ES-I3 (cell line): ENCODE data around the gene ERMAP.
A peak's percentile ranks its signal among the peaks of the same experiment; 100 is the strongest.
"Not testable (repeated sequence)": the region's sequence is repeated elsewhere in the genome, so short reads cannot be mapped to it uniquely, and the experiment has no call there.

Experiments
- H3K36me3 ChIP-seq: 2 replicates; pipeline ENCODE4 v1.6.1; 2013; ENCODE audit warnings: mild to moderate bottlenecking, low read length, control low read depth, moderate library complexity; ENCODE audit not compliant: insufficient read depth
- H3K4me1 ChIP-seq: 2 replicates; pipeline ENCODE4 v1.6.1; 2013; ENCODE audit warnings: mild to moderate bottlenecking, control low read depth, low read length; ENCODE audit not compliant: insufficient read depth
- H3K9ac ChIP-seq: 2 replicates; pipeline ENCODE4 v1.6.1; 2013; ENCODE audit warnings: low read depth, mild to moderate bottlenecking, low read length, moderate library complexity
- H3K9me3 ChIP-seq: 2 replicates; pipeline ENCODE4 v1.6.1; 2013; ENCODE audit warnings: mild to moderate bottlenecking, low read length, moderate library complexity; ENCODE audit not compliant: control insufficient read depth, insufficient read depth

Gene ERMAP

GRCh38 chr1:42786097-42786496, 30.8 kb upstream of the ERMAP start:
- 0 out of 2 replicates have a peak, but pooled peaks cover 5% of the 10 kb centered on the region for H3K36me3 ChIP-seq
- H3K9ac ChIP-seq: no peak overlapping the region
- no peaks in the 10 kb centered on the region for H3K9me3 ChIP-seq
- no peaks in the 10 kb centered on the region for H3K4me1 ChIP-seq

DNA sequence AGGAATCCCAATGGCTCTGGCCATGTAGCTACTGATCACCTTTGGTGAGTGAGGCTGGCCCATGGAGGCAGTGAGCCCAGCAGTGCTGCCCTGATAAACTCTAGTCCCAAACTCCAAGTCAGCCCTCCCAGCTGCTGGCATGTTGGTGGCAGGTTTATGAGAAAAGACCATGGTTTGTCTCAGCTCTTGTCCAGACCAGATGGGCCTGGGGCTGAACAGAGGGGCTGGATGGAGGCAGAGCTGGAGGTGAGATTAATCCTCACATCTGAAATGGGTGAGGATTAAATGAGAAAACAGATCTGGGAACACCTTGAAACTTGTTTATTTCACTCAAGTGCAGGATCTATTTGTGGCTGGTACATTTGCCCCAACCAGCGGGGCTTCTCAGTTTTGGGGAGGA, 28.9 kb upstream of the ERMAP start:
- Histone ChIP-seq H3K9ac (no peak overlapping the region), H3K36me3 (0 out of 2 replicates have a peak, but pooled peaks cover 5% of the 10 kb centered on the region), H3K4me1 (no peaks in the 10 kb centered on the region), H3K9me3 (no peaks in the 10 kb centered on the region)

DNA sequence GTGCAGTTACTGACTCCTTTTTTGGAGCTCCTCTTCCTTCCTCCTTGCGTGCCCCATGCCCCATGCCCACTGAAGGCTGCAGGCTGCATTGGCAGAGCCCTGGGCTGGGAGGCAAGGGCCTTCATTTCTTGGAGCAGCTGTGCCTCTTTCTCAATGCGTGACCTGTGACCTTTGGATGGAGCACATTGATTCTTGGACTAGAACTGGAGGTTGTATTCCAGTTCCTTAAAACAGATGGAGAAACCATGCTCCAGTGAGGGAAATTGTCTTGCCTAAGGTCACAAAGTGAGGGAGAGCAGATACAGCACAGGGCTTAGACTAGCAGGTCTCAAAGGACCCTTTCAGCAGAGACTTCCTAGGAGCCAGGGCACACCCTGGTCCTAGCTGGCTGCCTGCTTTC, 23.1 kb upstream of the ERMAP start:
- no peaks in the 10 kb centered on the region for H3K9me3 ChIP-seq
- H3K9ac ChIP-seq: no peak overlapping the region
- H3K4me1 ChIP-seq: no peaks in the 10 kb centered on the region
- H3K36me3 ChIP-seq: no peaks in the 10 kb centered on the region

DNA sequence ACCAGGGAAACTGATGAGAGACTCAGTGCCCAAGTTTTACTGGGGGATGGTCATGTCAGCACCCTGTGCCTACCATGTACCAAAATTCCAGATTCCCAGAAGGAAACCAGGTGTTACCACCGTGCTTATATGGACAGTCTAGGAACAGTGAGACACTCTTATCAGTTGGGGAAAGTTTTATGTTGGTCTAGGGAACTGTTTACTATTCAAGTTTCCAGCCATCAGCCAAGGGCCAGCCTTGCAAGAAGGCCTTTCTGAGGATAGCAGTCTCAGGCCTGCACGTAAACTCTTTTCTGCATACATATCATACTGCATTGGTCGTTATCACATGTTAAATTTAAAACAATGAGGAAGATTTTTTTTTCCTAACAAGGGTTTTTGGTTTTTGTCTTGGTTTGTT, 19.5 kb upstream of the ERMAP start:
- H3K9me3 ChIP-seq: no peaks in the 10 kb centered on the region
- H3K9ac ChIP-seq: no peak overlapping the region
- no peaks in the 10 kb centered on the region for H3K36me3 ChIP-seq
- no peaks in the 10 kb centered on the region for H3K4me1 ChIP-seq

DNA sequence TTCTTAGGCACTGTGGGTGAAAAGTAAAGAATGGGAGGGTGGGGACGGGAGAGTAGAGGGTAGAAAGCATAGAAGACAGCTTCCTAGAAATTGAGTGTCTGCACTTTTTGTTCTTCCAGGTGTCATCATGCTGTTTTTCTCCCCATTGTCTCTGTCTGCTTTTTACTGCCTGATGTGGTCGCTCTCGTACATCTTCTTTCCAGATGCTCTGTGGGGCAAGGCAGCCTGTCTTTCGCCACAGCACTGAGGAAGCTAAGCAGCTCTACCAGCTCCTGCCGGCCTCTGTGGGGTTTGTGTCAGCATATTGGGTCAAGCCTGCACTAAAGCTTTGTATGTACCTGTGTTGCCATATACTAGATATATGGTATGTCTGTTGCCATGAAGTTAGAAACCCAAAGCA, 18.9 kb upstream of the ERMAP start:
- Histone ChIP-seq H3K9ac (no peak overlapping the region), H3K9me3 (no peaks in the 10 kb centered on the region), H3K4me1 (no peaks in the 10 kb centered on the region)

DNA sequence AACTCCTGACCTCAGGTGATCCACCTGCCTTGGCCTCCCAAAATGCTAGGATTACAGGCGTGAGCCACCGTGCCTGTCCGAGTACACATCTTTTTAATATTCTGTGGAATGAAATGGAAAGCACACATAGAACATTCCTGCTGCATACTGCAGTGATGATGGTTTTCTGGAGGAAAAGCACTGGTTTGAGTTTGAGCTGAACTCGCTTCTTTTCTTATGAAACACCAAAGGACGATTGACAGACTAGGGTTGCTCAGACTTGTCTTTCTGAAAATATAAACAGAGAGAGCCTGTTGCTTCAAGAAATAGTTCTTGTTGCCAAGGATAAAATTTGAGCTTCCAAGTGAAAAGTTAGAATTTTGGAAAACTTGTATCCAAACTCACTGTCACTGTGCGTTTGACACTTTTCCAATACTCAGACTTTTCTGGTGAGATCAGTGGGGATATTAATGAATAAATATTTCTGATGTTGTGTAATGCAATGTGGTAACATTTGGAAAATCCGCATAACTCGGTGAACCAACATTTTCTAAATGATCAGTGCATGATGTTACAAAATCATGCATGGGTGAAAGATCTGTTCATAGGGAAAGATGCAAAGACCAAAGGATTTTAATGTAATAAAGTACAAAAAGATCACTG, 15.0 kb upstream of the ERMAP start:
- H3K36me3 ChIP-seq: no peaks in the 10 kb centered on the region
- no peak overlapping the region for H3K9ac ChIP-seq
- H3K4me1 ChIP-seq: no peaks in the 10 kb centered on the region; the same call in 1 of the 2 replicates
- no peaks in the 10 kb centered on the region; the same call in 1 of the 2 replicates for H3K9me3 ChIP-seq

More for the DNA sequence above, 18.9 kb upstream of the ERMAP start:
- H3K36me3 ChIP-seq: no peaks in the 10 kb centered on the region

DNA sequence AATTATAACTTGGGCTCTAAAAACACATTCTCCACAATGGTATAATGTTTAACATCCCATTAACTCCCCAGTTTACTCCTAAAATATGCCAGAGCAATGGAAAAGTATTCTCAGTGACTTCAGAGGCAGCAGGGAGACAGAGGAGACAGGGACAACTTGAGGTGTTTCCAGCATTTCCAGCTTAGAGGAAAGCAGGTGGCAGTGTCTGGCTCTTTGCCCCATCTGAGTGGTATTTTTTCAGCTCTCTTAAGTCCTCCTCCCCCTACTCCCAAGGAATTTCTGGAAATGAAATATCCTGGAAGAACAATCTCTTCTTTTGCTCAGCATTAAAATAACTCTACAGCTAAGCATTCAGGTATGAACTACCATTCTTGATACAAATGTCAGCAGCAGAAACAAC, 10.8 kb upstream of the ERMAP start:
- Histone ChIP-seq H3K9ac (no peak overlapping the region), H3K9me3 (no peaks in the 10 kb centered on the region; the same call in 1 of the 2 replicates), H3K4me1 (no peaks in the 10 kb centered on the region; the same call in 1 of the 2 replicates), H3K36me3 (no peaks in the 10 kb centered on the region)

- Histone ChIP-seq H3K36me3 (no peaks in the 10 kb centered on the region), H3K9me3 (no peaks in the 10 kb centered on the region; the same call in 1 of the 2 replicates), H3K9ac (no peak overlapping the region), H3K4me1 (no peaks in the 10 kb centered on the region; the same call in 1 of the 2 replicates)
Observed at GRCh38 chr1:42806593-42806992, 10.3 kb upstream of the ERMAP start.

GRCh38 chr1:42807056-42807668, 9.8 kb upstream of the ERMAP start:
- no peak overlapping the region for H3K9ac ChIP-seq
- no peaks in the 10 kb centered on the region for H3K36me3 ChIP-seq
- H3K4me1 ChIP-seq: no peaks in the 10 kb centered on the region; the same call in 1 of the 2 replicates
- no peaks in the 10 kb centered on the region; the same call in 1 of the 2 replicates for H3K9me3 ChIP-seq

DNA sequence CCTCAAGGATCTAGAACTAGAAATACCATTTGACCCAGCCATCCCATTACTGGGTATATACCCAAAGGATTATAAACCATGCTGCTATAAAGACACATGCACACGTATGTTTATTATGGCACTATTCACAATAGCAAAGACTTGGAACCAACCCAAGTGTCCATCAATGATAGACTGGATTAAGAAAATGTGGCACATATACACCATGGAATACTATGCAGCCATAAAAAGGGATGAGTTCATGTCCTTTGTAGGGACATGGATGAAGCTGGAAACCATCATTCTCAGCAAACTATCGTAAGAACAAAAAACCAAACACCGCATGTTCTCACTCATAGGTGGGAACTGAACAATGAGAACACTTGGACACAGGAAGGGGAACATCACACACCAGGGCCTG, 2.1 kb upstream of the ERMAP start:
- not testable (repeated sequence) for H3K9ac ChIP-seq

DNA sequence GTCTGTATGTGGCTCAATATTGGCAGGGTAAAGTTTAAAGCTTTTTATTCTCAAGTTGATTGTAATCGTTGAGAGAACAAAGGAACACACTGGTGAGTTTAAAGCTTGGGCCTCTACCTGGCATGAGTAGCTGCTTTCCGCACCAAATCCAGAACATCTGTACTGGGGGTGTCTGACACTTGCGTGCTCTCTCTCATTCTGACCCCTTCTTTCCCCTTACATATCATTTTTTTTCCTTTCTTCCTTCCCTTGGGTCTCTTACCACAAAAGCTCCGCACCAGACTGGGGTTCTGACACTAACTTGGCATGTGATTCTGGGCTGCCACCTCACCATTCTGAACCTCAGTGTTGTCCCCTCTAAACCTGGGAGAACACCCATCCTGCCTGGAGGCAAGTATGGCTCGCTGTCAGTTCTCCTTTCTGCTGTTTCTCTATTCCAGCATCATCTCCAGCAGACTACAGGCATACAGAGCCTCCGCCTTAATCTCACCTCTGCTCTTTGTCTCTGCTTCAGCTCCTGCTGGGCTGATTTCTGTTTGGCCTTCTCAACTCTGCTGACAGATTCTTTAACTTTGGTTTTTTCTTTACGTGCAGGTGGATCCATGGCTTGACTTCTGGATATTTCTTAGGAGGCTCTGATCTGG, 859 bp upstream of the ERMAP start:
- peaks cover 16% of the 10 kb centered on the region for H3K4me1 ChIP-seq
- H3K9me3 ChIP-seq: no peaks in the 10 kb centered on the region
- H3K9ac ChIP-seq: peak overlapping the region; percentile 65
- H3K36me3 ChIP-seq: 0 out of 2 replicates have a peak, but pooled peaks cover 5% of the 10 kb centered on the region

More for the DNA sequence above, 2.1 kb upstream of the ERMAP start:
- H3K36me3 ChIP-seq, H3K9me3 ChIP-seq, H3K4me1 ChIP-seq: not testable (repeated sequence)

DNA sequence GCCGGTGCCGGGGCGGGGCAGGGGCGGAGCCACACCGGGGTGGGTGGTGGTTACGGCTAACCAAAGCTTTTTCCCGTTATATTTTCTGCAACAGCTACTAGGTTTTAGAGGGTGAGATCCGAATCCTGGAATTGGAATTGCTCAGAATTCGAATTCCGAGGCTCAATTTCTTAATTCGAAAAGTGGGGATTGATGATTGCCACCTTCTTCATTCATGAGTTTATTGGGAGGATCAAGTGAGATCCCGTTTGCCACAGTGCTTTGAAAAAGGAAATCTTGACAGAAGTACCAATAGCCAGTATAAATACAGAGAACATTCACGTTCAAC, 482 bp downstream of the ERMAP start:
- peak overlapping the region; percentile 49; the same call in 1 of the 2 replicates for H3K9ac ChIP-seq
- H3K9me3 ChIP-seq: no peaks in the 10 kb centered on the region
- H3K36me3 ChIP-seq: 0 out of 2 replicates have a peak, but pooled peaks cover 5% of the 10 kb centered on the region
- H3K4me1 ChIP-seq: peaks cover 16% of the 10 kb centered on the region

- no peaks in the 10 kb centered on the region for H3K9me3 ChIP-seq
- H3K4me1 ChIP-seq: peaks cover 16% of the 10 kb centered on the region
- peak overlapping the region; percentile 49; the same call in 1 of the 2 replicates for H3K9ac ChIP-seq
Observed at GRCh38 chr1:42817976-42818375, 1.1 kb downstream of the ERMAP start.

GRCh38 chr1:42820813-42821212, 3.9 kb downstream of the ERMAP start:
- Histone ChIP-seq H3K9me3 (no peaks in the 10 kb centered on the region), H3K9ac (no peak overlapping the region), H3K4me1 (peaks cover 18% of the 10 kb centered on the region), H3K36me3 (no peaks in the 10 kb centered on the region)

More at GRCh38 chr1:42817976-42818375, 1.1 kb downstream of the ERMAP start:
- 0 out of 2 replicates have a peak, but pooled peaks cover 5% of the 10 kb centered on the region for H3K36me3 ChIP-seq

- H3K4me1 ChIP-seq: peaks cover 13% of the 10 kb centered on the region
- no peak overlapping the region for H3K9ac ChIP-seq
- H3K9me3 ChIP-seq: no peaks in the 10 kb centered on the region
- no peaks in the 10 kb centered on the region for H3K36me3 ChIP-seq
Observed at GRCh38 chr1:42821690-42822089, 4.8 kb downstream of the ERMAP start.
